GM23338 (cell line): ENCODE measurements around the gene PCDHGC4. TPM values are rescaled to one million over a fixed set of nuclear protein-coding genes. Genes with fewer than 3 reads are reported as not detected.

Experiments
- JUNB ChIP-seq: IDR thresholded peaks from one replicate; pipeline ENCODE4 v1.6.1; 2016; ENCODE audit warnings: antibody characterized with exemption; ENCODE audit not compliant: unreplicated experiment
- POLR2AphosphoS5 ChIP-seq: IDR thresholded peaks from 2 replicates; pipeline ENCODE4 v1.6.1; 2016; ENCODE audit warnings: antibody characterized with exemption, low read depth
- ZNF462 ChIP-seq: fragments of 250-450 bp; sonication (Bioruptor Pico); IDR thresholded peaks from 2 replicates; pipeline ENCODE4 v1.5.0; 2020; ENCODE audit warnings: mild to moderate bottlenecking, moderate library complexity
- polyA plus RNA-seq: library from polyadenylated mRNA; unstranded; fragments of >200 nt; fragmentation: Nextera tagmentation; extraction: Ambion mirVana; gene quantifications from 2 replicates; pipeline ENCODE4 v1.2.1, GENCODE V29; 2016
- total RNA-seq: library from RNA; depleted of rRNA; stranded (reverse); fragments of >200 nt; shearing (Covaris generic); gene quantifications from 2 replicates; pipeline ENCODE4 v1.2.3, GENCODE V29; 2014; rRNA removed

The PCDHGC4 gene
- total and polyA plus RNA-seq, 2 experiments from 2014 or later: 0.31 to 3.0 TPM

- no peak for TF ChIP-seq ZNF462 (CRISPR knock-in tag)
- no peak for TF ChIP-seq JUNB
- no peak for TF ChIP-seq POLR2AphosphoS5
These were observed 49.8 kb downstream of the PCDHGC4 start (continued) for GRCh38 chr5:141534492-141535213.

Other genes starting within 250 kb of the PCDHGC4 start
- gene PCDHB15, start 239.6 kb upstream of the PCDHGC4 start, total RNA-seq: 8.0 and 12.1 TPM in 2 replicates
- gene PCDHB15, start 239.6 kb upstream of the PCDHGC4 start, polyA plus RNA-seq: 4.9 and 6.1 TPM in 2 replicates
- not detected in 2 replicates for gene SLC25A2, start 181.0 kb upstream of the PCDHGC4 start, total RNA-seq
- gene SLC25A2, start 181.0 kb upstream of the PCDHGC4 start, polyA plus RNA-seq: not detected in 2 replicates
- 92.0 and 107 TPM in 2 replicates for gene TAF7, start 164.2 kb upstream of the PCDHGC4 start, total RNA-seq
- gene TAF7, start 164.2 kb upstream of the PCDHGC4 start, polyA plus RNA-seq: 187 and 217 TPM in 2 replicates
- 1.7 and 2.2 TPM in 2 replicates for gene PCDHGA1, start 154.5 kb upstream of the PCDHGC4 start, total RNA-seq
- gene PCDHGA1, start 154.5 kb upstream of the PCDHGC4 start, polyA plus RNA-seq: 0.07 and 0.39 TPM in 2 replicates
- 0.82 and 1.0 TPM in 2 replicates for gene PCDHGA2, start 146.3 kb upstream of the PCDHGC4 start, total RNA-seq
- gene PCDHGA2, start 146.3 kb upstream of the PCDHGC4 start, polyA plus RNA-seq: 0.17 and 0.45 TPM in 2 replicates
- gene PCDHGA3, start 141.2 kb upstream of the PCDHGC4 start, total RNA-seq: 0.90 and 1.2 TPM in 2 replicates
- gene PCDHGA3, start 141.2 kb upstream of the PCDHGC4 start, polyA plus RNA-seq: 0.28 and 0.63 TPM in 2 replicates
- gene PCDHGB1, start 134.9 kb upstream of the PCDHGC4 start, total RNA-seq: 8.9 and 9.1 TPM in 2 replicates
- gene PCDHGB1, start 134.9 kb upstream of the PCDHGC4 start, polyA plus RNA-seq: 0.52 and 0.74 TPM in 2 replicates
- gene PCDHGA4, start 130.0 kb upstream of the PCDHGC4 start, total RNA-seq: 4.2 and 7.2 TPM in 2 replicates
- 0.33 and 0.99 TPM in 2 replicates for gene PCDHGA4, start 130.0 kb upstream of the PCDHGC4 start, polyA plus RNA-seq
- gene PCDHGB2, start 125.0 kb upstream of the PCDHGC4 start, total RNA-seq: 5.0 and 5.8 TPM in 2 replicates
- 0.87 and 1.2 TPM in 2 replicates for gene PCDHGB2, start 125.0 kb upstream of the PCDHGC4 start, polyA plus RNA-seq
- 2.9 and 3.1 TPM in 2 replicates for gene PCDHGA5, start 120.9 kb upstream of the PCDHGC4 start, total RNA-seq
- 0.49 and 0.55 TPM in 2 replicates for gene PCDHGA5, start 120.9 kb upstream of the PCDHGC4 start, polyA plus RNA-seq
- 4.8 and 5.8 TPM in 2 replicates for gene PCDHGB3, start 114.8 kb upstream of the PCDHGC4 start, total RNA-seq
- 0.24 and 0.26 TPM in 2 replicates for gene PCDHGB3, start 114.8 kb upstream of the PCDHGC4 start, polyA plus RNA-seq
- 4.5 and 4.8 TPM in 2 replicates for gene PCDHGA6, start 111.1 kb upstream of the PCDHGC4 start, total RNA-seq
- gene PCDHGA6, start 111.1 kb upstream of the PCDHGC4 start, polyA plus RNA-seq: 0.99 and 1.2 TPM in 2 replicates
- 2.9 and 4.4 TPM in 2 replicates for gene PCDHGA7, start 102.3 kb upstream of the PCDHGC4 start, total RNA-seq
- 0.44 and 0.50 TPM in 2 replicates for gene PCDHGA7, start 102.3 kb upstream of the PCDHGC4 start, polyA plus RNA-seq
- 13.0 and 16.6 TPM in 2 replicates for gene PCDHGB4, start 97.3 kb upstream of the PCDHGC4 start, total RNA-seq
- 3.0 and 3.5 TPM in 2 replicates for gene PCDHGB4, start 97.3 kb upstream of the PCDHGC4 start, polyA plus RNA-seq
- gene PCDHGA8, start 92.4 kb upstream of the PCDHGC4 start, total RNA-seq: 4.6 and 5.3 TPM in 2 replicates
- 0.70 and 1.1 TPM in 2 replicates for gene PCDHGA8, start 92.4 kb upstream of the PCDHGC4 start, polyA plus RNA-seq
- 15.7 and 18.5 TPM in 2 replicates for gene PCDHGB5, start 87.1 kb upstream of the PCDHGC4 start, total RNA-seq
- gene PCDHGB5, start 87.1 kb upstream of the PCDHGC4 start, polyA plus RNA-seq: 1.7 and 2.5 TPM in 2 replicates
- gene PCDHGA9, start 82.3 kb upstream of the PCDHGC4 start, total RNA-seq: 5.5 and 7.8 TPM in 2 replicates
- 0.50 and 0.54 TPM in 2 replicates for gene PCDHGA9, start 82.3 kb upstream of the PCDHGC4 start, polyA plus RNA-seq
- 7.1 and 8.1 TPM in 2 replicates for gene PCDHGB6, start 77.0 kb upstream of the PCDHGC4 start, total RNA-seq
- 1.6 and 2.8 TPM in 2 replicates for gene PCDHGB6, start 77.0 kb upstream of the PCDHGC4 start, polyA plus RNA-seq
- gene PCDHGA10, start 72.0 kb upstream of the PCDHGC4 start, total RNA-seq: 3.4 and 6.5 TPM in 2 replicates
- gene PCDHGA10, start 72.0 kb upstream of the PCDHGC4 start, polyA plus RNA-seq: 1.6 and 2.1 TPM in 2 replicates
- 5.8 and 11.7 TPM in 2 replicates for gene PCDHGB7, start 67.4 kb upstream of the PCDHGC4 start, total RNA-seq
- gene PCDHGB7, start 67.4 kb upstream of the PCDHGC4 start, polyA plus RNA-seq: 0.94 and 1.4 TPM in 2 replicates
- gene PCDHGA11, start 64.0 kb upstream of the PCDHGC4 start, total RNA-seq: 8.9 and 10.7 TPM in 2 replicates
- gene PCDHGA11, start 64.0 kb upstream of the PCDHGC4 start, polyA plus RNA-seq: 2.3 and 3.0 TPM in 2 replicates
- 3.3 and 3.5 TPM in 2 replicates for gene PCDHGA12, start 54.5 kb upstream of the PCDHGC4 start, total RNA-seq
- gene PCDHGA12, start 54.5 kb upstream of the PCDHGC4 start, polyA plus RNA-seq: 0.68 TPM in 2 replicates
- gene PCDHGC3, start 9.1 kb upstream of the PCDHGC4 start, total RNA-seq: 12.9 and 13.3 TPM in 2 replicates
- 13.8 and 14.4 TPM in 2 replicates for gene PCDHGC3, start 9.1 kb upstream of the PCDHGC4 start, polyA plus RNA-seq
- 0.54 and 1.5 TPM in 2 replicates for gene PCDHGC5, start 4.1 kb downstream of the PCDHGC4 start, total RNA-seq
- 0.16 TPM in 1 of 2 replicates, not detected in the other for gene PCDHGC5, start 4.1 kb downstream of the PCDHGC4 start, polyA plus RNA-seq
- gene DIAPH1, start 134.0 kb downstream of the PCDHGC4 start, total RNA-seq: 97.0 and 104 TPM in 2 replicates
- gene DIAPH1, start 134.0 kb downstream of the PCDHGC4 start, polyA plus RNA-seq: 42.9 and 43.5 TPM in 2 replicates
- gene HDAC3, start 151.8 kb downstream of the PCDHGC4 start, total RNA-seq: 74.6 and 90.0 TPM in 2 replicates
- gene HDAC3, start 151.8 kb downstream of the PCDHGC4 start, polyA plus RNA-seq: 59.2 and 59.3 TPM in 2 replicates
- 30.6 and 34.6 TPM in 2 replicates for gene RELL2, start 152.0 kb downstream of the PCDHGC4 start, total RNA-seq
- gene RELL2, start 152.0 kb downstream of the PCDHGC4 start, polyA plus RNA-seq: 18.6 and 20.4 TPM in 2 replicates
- 28.7 and 46.6 TPM in 2 replicates for gene FCHSD1, start 166.4 kb downstream of the PCDHGC4 start, total RNA-seq
- 17.9 and 24.7 TPM in 2 replicates for gene FCHSD1, start 166.4 kb downstream of the PCDHGC4 start, polyA plus RNA-seq
- gene ARAP3, start 197.2 kb downstream of the PCDHGC4 start, total RNA-seq: 32.8 and 33.2 TPM in 2 replicates
- gene ARAP3, start 197.2 kb downstream of the PCDHGC4 start, polyA plus RNA-seq: 18.4 and 21.5 TPM in 2 replicates